ENCODE measurements around the gene SLC6A6.

GRCh38 chr3:14363991-14364390 is 38.4 kb upstream of the SLC6A6 start:
- TF ChIP-seq ZNF274 (IDR thresholded peaks at IDR 0.05; ENCODE audit: low read depth, low read length) (no peak), YY1 (IDR thresholded peaks at IDR 0.05; ENCODE audit: insufficient read depth, insufficient read length) (no peak)
